NT2/D1 (cell line): Measurements from ENCODE around the gene KIAA1614.

Experiments used
- SUZ12 ChIP-seq: IDR thresholded peaks from 2 replicates; pipeline ENCODE4 v1.6.1; 2011; ENCODE audit not compliant: insufficient read length, insufficient read depth; ENCODE audit errors: extremely low read depth
- YY1 ChIP-seq: IDR thresholded peaks from 2 replicates; pipeline ENCODE4 v1.6.1; 2011; ENCODE audit not compliant: insufficient read length, insufficient read depth
- ZNF274 ChIP-seq: IDR thresholded peaks from 2 replicates; pipeline ENCODE4 v1.6.1; 2011; ENCODE audit warnings: mild to moderate bottlenecking, low read depth, low read length

DNA sequence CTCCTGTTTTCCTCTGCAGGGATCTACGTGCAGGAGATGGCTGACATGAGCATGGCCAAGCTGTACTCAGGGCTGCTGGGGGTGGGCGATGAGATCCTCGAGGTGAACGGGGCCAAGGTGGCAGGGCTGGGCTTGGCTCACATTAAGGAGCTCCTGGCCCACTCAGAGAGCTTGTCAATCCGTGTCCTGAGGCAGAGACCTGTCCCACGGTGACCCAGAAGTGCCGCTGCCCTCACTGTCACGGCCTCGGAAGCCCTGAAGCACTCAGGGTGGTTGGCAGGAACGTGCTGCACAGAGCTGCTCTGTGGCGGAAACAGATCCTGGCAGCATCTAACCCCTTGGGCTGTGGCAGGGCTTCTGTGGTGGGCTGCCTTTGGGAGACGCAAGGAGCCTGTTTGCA lies 37.6 kb downstream of the KIAA1614 start:
- TF ChIP-seq YY1 (no peak), ZNF274 (no peak), SUZ12 (no peak)
